H9 (cell line): ENCODE measurements around the gene PCGF3. TPM values are rescaled to one million over a fixed set of nuclear protein-coding genes. Genes with fewer than 3 reads are reported as not detected.

Experiments used
- DNase-seq: peaks from one replicate; pipeline ENCODE4 v3.0.0-alpha.2; 2017
- H2AFZ ChIP-seq: one replicate; pipeline ENCODE4 v1.6.1; 2013; ENCODE audit warnings: mild to moderate bottlenecking, low read length, control low read depth, moderate library complexity
- H2AK5ac ChIP-seq: 2 replicates; pipeline ENCODE4 v1.6.1; 2013; ENCODE audit warnings: low read length, control low read depth, mixed read lengths; ENCODE audit not compliant: insufficient read length
- H2BK120ac ChIP-seq: one replicate; pipeline ENCODE4 v1.6.1; 2013; ENCODE audit warnings: low read depth, mild to moderate bottlenecking, low read length, control low read depth, inconsistent platforms; ENCODE audit not compliant: poor library complexity, severe bottlenecking
- H2BK12ac ChIP-seq: 2 replicates; pipeline ENCODE4 v1.6.1; 2013; ENCODE audit warnings: low read length, control low read depth, mixed read lengths, low read depth; ENCODE audit not compliant: insufficient read length
- H2BK15ac ChIP-seq: 2 replicates; pipeline ENCODE4 v1.6.1; 2013; ENCODE audit warnings: low read depth, low read length, control low read depth
- H2BK20ac ChIP-seq: one replicate; pipeline ENCODE4 v1.6.1; 2013; ENCODE audit warnings: low read depth, mild to moderate bottlenecking, low read length, control low read depth, inconsistent platforms; ENCODE audit not compliant: poor library complexity, severe bottlenecking
- H2BK5ac ChIP-seq: 2 replicates; pipeline ENCODE4 v1.6.1; 2013; ENCODE audit warnings: low read length, control low read depth, mixed read lengths; ENCODE audit not compliant: insufficient read length
- H3K14ac ChIP-seq: 2 replicates; pipeline ENCODE4 v1.6.1; 2013; ENCODE audit warnings: low read length, control low read depth; ENCODE audit not compliant: insufficient read depth
- H3K18ac ChIP-seq: 2 replicates; pipeline ENCODE4 v1.6.1; 2013; ENCODE audit warnings: low read depth, mild to moderate bottlenecking, mixed read lengths, low read length, control low read depth; ENCODE audit not compliant: insufficient read length
- H3K23ac ChIP-seq: 2 replicates; pipeline ENCODE4 v1.6.1; 2013; ENCODE audit warnings: low read length, control low read depth, mixed read lengths, low read depth; ENCODE audit not compliant: insufficient read length
- H3K23me2 ChIP-seq: 2 replicates; pipeline ENCODE4 v1.6.1; 2013; ENCODE audit warnings: low read depth, mild to moderate bottlenecking, mixed read lengths, low read length, control low read depth; ENCODE audit not compliant: insufficient read length, poor library complexity, severe bottlenecking
- H3K27ac ChIP-seq: 2 replicates; pipeline ENCODE4 v1.5.1; 2013; ENCODE audit warnings: low read length, control low read depth, mixed read lengths, low read depth; ENCODE audit not compliant: insufficient read length
- H3K27me3 ChIP-seq: 2 replicates; pipeline ENCODE4 v1.6.1; 2013; ENCODE audit warnings: low read length, control low read depth, inconsistent platforms; ENCODE audit not compliant: insufficient read depth
- H3K4ac ChIP-seq: 2 replicates; pipeline ENCODE4 v1.6.1; 2013; ENCODE audit warnings: low read depth, mild to moderate bottlenecking, control low read depth, inconsistent platforms, low read length, moderate library complexity
- H3K4me1 ChIP-seq: 2 replicates; pipeline ENCODE4 v1.6.1; 2013; ENCODE audit warnings: low read length, control low read depth, inconsistent platforms; ENCODE audit not compliant: insufficient read depth
- H3K4me2 ChIP-seq: 2 replicates; pipeline ENCODE4 v1.6.1; 2013; ENCODE audit warnings: low read length, control low read depth, mixed read lengths; ENCODE audit not compliant: insufficient read length, insufficient read depth
- H3K56ac ChIP-seq: 2 replicates; pipeline ENCODE4 v1.6.1; 2013; ENCODE audit warnings: low read depth, mild to moderate bottlenecking, mixed read lengths, low read length, control low read depth; ENCODE audit not compliant: insufficient read length
- H3K79me1 ChIP-seq: 2 replicates; pipeline ENCODE4 v1.6.1; 2013; ENCODE audit warnings: low read depth, mild to moderate bottlenecking, moderate library complexity, low read length, control low read depth, inconsistent platforms; ENCODE audit not compliant: insufficient read depth, poor library complexity, severe bottlenecking
- H3K79me2 ChIP-seq: 2 replicates; pipeline ENCODE4 v1.6.1; 2013; ENCODE audit warnings: low read length, control low read depth, inconsistent platforms; ENCODE audit not compliant: insufficient read depth
- H3K9ac ChIP-seq: 2 replicates; pipeline ENCODE4 v1.6.1; 2013; ENCODE audit warnings: low read length, control low read depth, mixed read lengths; ENCODE audit not compliant: insufficient read length; ENCODE audit errors: extremely low read depth
- H3K9me3 ChIP-seq: one replicate; pipeline ENCODE4 v1.6.1; 2013; ENCODE audit warnings: low read depth, low read length, inconsistent platforms; ENCODE audit not compliant: control insufficient read depth
- H3T11ph ChIP-seq: one replicate; pipeline ENCODE4 v1.6.1; 2013; ENCODE audit warnings: mild to moderate bottlenecking, low read length, control low read depth, inconsistent platforms
- H4K20me1 ChIP-seq: one replicate; pipeline ENCODE4 v1.6.1; 2013; ENCODE audit not compliant: control insufficient read depth, insufficient read length, insufficient read depth
- H4K5ac ChIP-seq: 2 replicates; pipeline ENCODE4 v1.6.1; 2013; ENCODE audit warnings: low read depth, mild to moderate bottlenecking, mixed read lengths, low read length, control low read depth; ENCODE audit not compliant: insufficient read length
- H4K8ac ChIP-seq: replicated peaks from 2 replicates; pipeline ENCODE4 v1.6.1; 2013; ENCODE audit warnings: low read length, control low read depth, mixed read lengths, low read depth; ENCODE audit not compliant: insufficient read length
- H4K91ac ChIP-seq: 2 replicates; pipeline ENCODE4 v1.6.1; 2013; ENCODE audit warnings: low read depth, mild to moderate bottlenecking, moderate library complexity, mixed read lengths, low read length, control low read depth; ENCODE audit not compliant: insufficient read length
- H3K27ac Mint-ChIP-seq, 3 experiments: 2 replicates in 2 of 3; 3 replicates in 1 of 3; pipeline ENCODE4 v1.8.0; 2020 to 2021; ENCODE audit warnings: mixed read lengths in 3 of 3, mild to moderate bottlenecking in 1 of 3, moderate library complexity in 1 of 3
- H3K27me3 Mint-ChIP-seq: 2 replicates; pipeline ENCODE4 v1.8.0; 2021; ENCODE audit warnings: low read depth, mild to moderate bottlenecking, moderate library complexity, mixed read lengths
- H3K36me3 Mint-ChIP-seq, 3 experiments: 2 replicates in 2 of 3; 3 replicates in 1 of 3; pipeline ENCODE4 v1.8.0; 2020 to 2021; ENCODE audit warnings: low read depth in 3 of 3, mixed read lengths in 3 of 3; ENCODE audit not compliant: insufficient read depth in 1 of 3
- H3K4me1 Mint-ChIP-seq, 2 experiments: 2 replicates each; pipeline ENCODE4 v1.8.0; 2020; ENCODE audit warnings: mixed read lengths in 2 of 2
- H3K4me3 Mint-ChIP-seq, 2 experiments: 2 replicates in 1 of 2; 3 replicates in 1 of 2; pipeline ENCODE4 v1.8.0; 2020 to 2021; ENCODE audit warnings: mild to moderate bottlenecking in 2 of 2, mixed read lengths in 2 of 2, moderate library complexity in 1 of 2
- H3K9me3 Mint-ChIP-seq, 2 experiments: 2 replicates in 1 of 2; 3 replicates in 1 of 2; pipeline ENCODE4 v1.8.0; 2020; ENCODE audit warnings: mild to moderate bottlenecking in 2 of 2, mixed read lengths in 2 of 2, moderate library complexity in 1 of 2
- WGBS: extraction: QIAGEN DNeasy Blood & Tissue Kit; methylation state at CpG from one replicate; pipeline ENCODE4 v1.1.7; 2013; ENCODE audit warnings: missing lambda C conversion rate, low lambda C conversion rate, mixed read lengths; ENCODE audit not compliant: insufficient read length; ENCODE audit errors: extremely low coverage; 5-methylcytosine and 5-hydroxymethylcytosine counted together
- total RNA-seq: library from RNA; stranded (reverse); gene quantifications from 2 replicates; pipeline ENCODE4 v1.2.1, GENCODE V29; 2021
- TF ChIP-seq, protein P1 (sequence below): fragments of 200-600 bp; sonication (generic); conservative IDR thresholded peaks from 3 replicates; pipeline ENCODE4 v1.8.0; 2021; ENCODE audit warnings: antibody characterized with exemption, mild to moderate bottlenecking

The PCGF3 gene
- total RNA-seq, 1 experiment from 2014 or later = 43.1 TPM

DNA sequence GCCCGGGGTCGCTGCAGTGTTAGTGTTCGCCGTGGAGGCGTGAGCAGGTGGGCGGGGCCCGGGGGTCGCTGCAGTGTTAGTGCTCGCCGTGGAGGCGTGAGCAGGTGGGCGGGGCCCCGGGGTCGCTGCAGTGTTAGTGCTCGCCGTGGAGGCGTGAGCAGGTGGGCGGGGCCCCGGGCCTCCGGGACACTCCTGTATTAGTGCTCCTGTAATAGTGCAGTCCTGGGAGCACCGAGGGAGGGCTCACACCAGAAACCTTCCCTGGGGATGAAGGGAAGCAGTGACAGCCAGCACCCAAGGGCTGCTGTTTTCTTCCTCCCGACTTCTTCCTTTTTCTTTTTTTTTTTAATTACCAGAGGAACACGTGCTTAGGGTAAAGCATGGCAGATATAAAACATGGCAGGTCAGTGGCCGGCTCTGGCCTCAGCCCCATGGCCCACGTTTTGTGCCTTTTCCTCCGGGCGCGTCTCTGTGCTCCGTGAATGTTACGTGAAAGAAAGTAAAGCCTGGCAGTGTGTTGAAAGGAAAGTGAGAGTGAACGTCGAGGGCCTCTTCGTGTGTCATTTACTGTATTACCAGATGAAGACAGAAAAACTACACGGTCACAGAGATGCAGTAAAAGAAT lies 42.0 kb downstream of the PCGF3 start:
- no peak overlapping the region for H3K14ac ChIP-seq
- H3K4me1 ChIP-seq = no peaks in the 10 kb centered on the region
- no peak overlapping the region for H3K4ac ChIP-seq
- no peak overlapping the region for H2AK5ac ChIP-seq
- H3K27me3 Mint-ChIP-seq = no peaks in the 10 kb centered on the region; the same call in 1 of the 2 replicates
- no peak overlapping the region for H2BK120ac ChIP-seq
- H3K4me2 ChIP-seq = no peak overlapping the region
- H2BK15ac ChIP-seq = no peak overlapping the region
- WGBS = no CpG with 5 or more reads among the region's 34 CpGs
- no peaks in the 10 kb centered on the region for H3K9me3 ChIP-seq
- H4K20me1 ChIP-seq = no peaks in the 10 kb centered on the region
- no peak overlapping the region for H4K91ac ChIP-seq
- no peak overlapping the region for H2BK20ac ChIP-seq
- peaks cover 33 to 60% (median 57%) of the 10 kb centered on the region in 3 experiments for H3K36me3 Mint-ChIP-seq
- H3K27ac Mint-ChIP-seq = no peak overlapping the region
- no peaks in the 10 kb centered on the region for H3K4me1 Mint-ChIP-seq
- no peak for DNase-seq
- no peak overlapping the region for H3K18ac ChIP-seq
- no peak overlapping the region for H2AFZ ChIP-seq
- H2BK12ac ChIP-seq = no peak overlapping the region
- H3K79me1 ChIP-seq = peaks cover 2% of the 10 kb centered on the region
- peaks cover 3 to 5% of the 10 kb centered on the region in 2 experiments; a peak in 3 of 5 replicates for H3K9me3 Mint-ChIP-seq
- H3K27ac ChIP-seq = no peak overlapping the region
- no peak overlapping the region for H3K23ac ChIP-seq
- H2BK5ac ChIP-seq = no peak overlapping the region
- H3K4me3 Mint-ChIP-seq = no peak overlapping the region
- TF ChIP-seq, protein P1, sequence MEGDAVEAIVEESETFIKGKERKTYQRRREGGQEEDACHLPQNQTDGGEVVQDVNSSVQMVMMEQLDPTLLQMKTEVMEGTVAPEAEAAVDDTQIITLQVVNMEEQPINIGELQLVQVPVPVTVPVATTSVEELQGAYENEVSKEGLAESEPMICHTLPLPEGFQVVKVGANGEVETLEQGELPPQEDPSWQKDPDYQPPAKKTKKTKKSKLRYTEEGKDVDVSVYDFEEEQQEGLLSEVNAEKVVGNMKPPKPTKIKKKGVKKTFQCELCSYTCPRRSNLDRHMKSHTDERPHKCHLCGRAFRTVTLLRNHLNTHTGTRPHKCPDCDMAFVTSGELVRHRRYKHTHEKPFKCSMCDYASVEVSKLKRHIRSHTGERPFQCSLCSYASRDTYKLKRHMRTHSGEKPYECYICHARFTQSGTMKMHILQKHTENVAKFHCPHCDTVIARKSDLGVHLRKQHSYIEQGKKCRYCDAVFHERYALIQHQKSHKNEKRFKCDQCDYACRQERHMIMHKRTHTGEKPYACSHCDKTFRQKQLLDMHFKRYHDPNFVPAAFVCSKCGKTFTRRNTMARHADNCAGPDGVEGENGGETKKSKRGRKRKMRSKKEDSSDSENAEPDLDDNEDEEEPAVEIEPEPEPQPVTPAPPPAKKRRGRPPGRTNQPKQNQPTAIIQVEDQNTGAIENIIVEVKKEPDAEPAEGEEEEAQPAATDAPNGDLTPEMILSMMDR = no peak
- H3K27me3 ChIP-seq = no peaks in the 10 kb centered on the region
- no peak overlapping the region for H4K5ac ChIP-seq
- H3K9ac ChIP-seq = no peak overlapping the region
- no peaks in the 10 kb centered on the region; the same call in 1 of the 2 replicates for H3K79me2 ChIP-seq
- no peak overlapping the region for H3K56ac ChIP-seq
- H3K23me2 ChIP-seq = no peaks in the 10 kb centered on the region
- no peak overlapping the region for H4K8ac ChIP-seq
- H3T11ph ChIP-seq = no peak overlapping the region
